Prostate gland (tissue), 2 donors: Measurements from ENCODE around the gene U2AF2.

ENCODE experiments used
- POLR2A ChIP-seq: fragments of 450-650 bp; IDR thresholded peaks from one replicate; pipeline ENCODE4 v1.6.1; 2016; ENCODE audit warnings: antibody characterized with exemption, mild to moderate bottlenecking
- POLR2AphosphoS5 ChIP-seq: sonication (generic); formaldehyde crosslinking; IDR thresholded peaks from one replicate; pipeline ENCODE4 v1.6.1; 2017; ENCODE audit warnings: antibody characterized with exemption
- TF ChIP-seq, protein P1 (sequence below), 4 experiments: fragments of 200-600 bp in 2 of 4; fragments of 450-650 bp in 2 of 4; sonication (generic) in 2 of 4; IDR thresholded peaks; 1 replicate in 3 of 4; 2 replicates in 1 of 4; pipeline ENCODE4 v1.5.1; 2016 to 2019; ENCODE audit warnings: antibody characterized with exemption in 4 of 4, mild to moderate bottlenecking in 2 of 4, moderate library complexity in 2 of 4

DNA sequence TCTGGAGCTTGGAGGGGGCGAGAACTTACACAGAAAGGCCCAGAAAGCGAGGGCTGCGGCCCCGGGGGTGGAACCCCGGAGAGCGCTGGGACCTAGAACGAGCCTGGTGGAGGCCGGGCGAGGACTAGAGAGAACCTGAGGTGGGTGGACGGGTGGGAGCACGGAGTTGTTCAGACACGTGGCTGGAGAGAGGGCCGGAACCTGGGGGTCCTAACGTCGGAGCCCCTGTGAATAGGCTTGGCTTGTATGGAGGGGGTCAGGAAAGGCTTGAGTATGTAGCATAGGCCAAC lies 11.0 kb upstream of the U2AF2 start:
- TF ChIP-seq, protein P1, sequence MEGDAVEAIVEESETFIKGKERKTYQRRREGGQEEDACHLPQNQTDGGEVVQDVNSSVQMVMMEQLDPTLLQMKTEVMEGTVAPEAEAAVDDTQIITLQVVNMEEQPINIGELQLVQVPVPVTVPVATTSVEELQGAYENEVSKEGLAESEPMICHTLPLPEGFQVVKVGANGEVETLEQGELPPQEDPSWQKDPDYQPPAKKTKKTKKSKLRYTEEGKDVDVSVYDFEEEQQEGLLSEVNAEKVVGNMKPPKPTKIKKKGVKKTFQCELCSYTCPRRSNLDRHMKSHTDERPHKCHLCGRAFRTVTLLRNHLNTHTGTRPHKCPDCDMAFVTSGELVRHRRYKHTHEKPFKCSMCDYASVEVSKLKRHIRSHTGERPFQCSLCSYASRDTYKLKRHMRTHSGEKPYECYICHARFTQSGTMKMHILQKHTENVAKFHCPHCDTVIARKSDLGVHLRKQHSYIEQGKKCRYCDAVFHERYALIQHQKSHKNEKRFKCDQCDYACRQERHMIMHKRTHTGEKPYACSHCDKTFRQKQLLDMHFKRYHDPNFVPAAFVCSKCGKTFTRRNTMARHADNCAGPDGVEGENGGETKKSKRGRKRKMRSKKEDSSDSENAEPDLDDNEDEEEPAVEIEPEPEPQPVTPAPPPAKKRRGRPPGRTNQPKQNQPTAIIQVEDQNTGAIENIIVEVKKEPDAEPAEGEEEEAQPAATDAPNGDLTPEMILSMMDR (IDR thresholded peaks at IDR 0.05) = no peak
- TF ChIP-seq POLR2A (no peak), POLR2AphosphoS5 (no peak)
